Endodermal cell (in vitro differentiated cells): ENCODE measurements around the gene SLC25A45. TPM values are rescaled to one million over a fixed set of nuclear protein-coding genes. Genes with fewer than 3 reads are reported as not detected.

Source experiments
- DNase-seq: peaks from one replicate; pipeline ENCODE4 v3.0.0-alpha.2; 2017
- H3K27ac ChIP-seq: 2 replicates; pipeline ENCODE4 v1.5.1; 2013; ENCODE audit warnings: mild to moderate bottlenecking, low read depth, low read length, moderate library complexity
- H3K27me3 ChIP-seq: 2 replicates; pipeline ENCODE4 v1.6.1; 2013; ENCODE audit warnings: mild to moderate bottlenecking, low read length, moderate library complexity; ENCODE audit not compliant: insufficient read depth, control insufficient read depth, poor library complexity, severe bottlenecking
- H3K36me3 ChIP-seq: 2 replicates; pipeline ENCODE4 v1.7.0; 2013; ENCODE audit warnings: mild to moderate bottlenecking, low read length, moderate library complexity; ENCODE audit not compliant: control insufficient read depth, insufficient read depth
- H3K4me1 ChIP-seq: one replicate; pipeline ENCODE4 v1.7.0; 2013; ENCODE audit warnings: low read length; ENCODE audit not compliant: control insufficient read depth, insufficient read depth
- H3K4me3 ChIP-seq: 2 replicates; pipeline ENCODE4 v1.5.1; 2013; ENCODE audit warnings: mild to moderate bottlenecking, low read length, moderate library complexity
- H3K9ac ChIP-seq: 2 replicates; pipeline ENCODE4 v1.6.1; 2013; ENCODE audit warnings: mild to moderate bottlenecking, low read length, moderate library complexity; ENCODE audit not compliant: poor library complexity, severe bottlenecking; ENCODE audit errors: extremely low read depth
- H3K9me3 ChIP-seq: 2 replicates; pipeline ENCODE4 v1.6.1; 2013; ENCODE audit warnings: mild to moderate bottlenecking, low read length, moderate library complexity; ENCODE audit not compliant: control insufficient read depth
- H3K27ac Mint-ChIP-seq: 2 replicates; pipeline ENCODE4 v1.8.0; 2020; ENCODE audit warnings: mixed read lengths
- H3K27me3 Mint-ChIP-seq: 2 replicates; pipeline ENCODE4 v1.8.0; 2021; ENCODE audit warnings: mild to moderate bottlenecking, mixed read lengths; ENCODE audit not compliant: insufficient read depth
- H3K36me3 Mint-ChIP-seq: 2 replicates; pipeline ENCODE4 v1.8.0; 2020; ENCODE audit warnings: low read depth, mixed read lengths
- H3K4me1 Mint-ChIP-seq: 2 replicates; pipeline ENCODE4 v1.8.0; 2020; ENCODE audit warnings: mixed read lengths
- H3K4me3 Mint-ChIP-seq: 2 replicates; pipeline ENCODE4 v1.8.0; 2020; ENCODE audit warnings: mild to moderate bottlenecking, moderate library complexity, mixed read lengths
- H3K9me3 Mint-ChIP-seq: 2 replicates; pipeline ENCODE4 v1.8.0; 2020; ENCODE audit warnings: mild to moderate bottlenecking, mixed read lengths
- WGBS, 2 experiments: methylation state at CpG; one replicate each; pipeline versions ENCODE4 v1.1.5 to v1.1.7; 2013; ENCODE audit warnings: missing lambda C conversion rate in 2 of 2, mixed read lengths in 1 of 2; ENCODE audit not compliant: insufficient coverage in 1 of 2, insufficient read length in 1 of 2; 5-methylcytosine and 5-hydroxymethylcytosine counted together
- total RNA-seq, 2 donors: library from RNA; stranded (reverse); fragmentation: NEBNext Ultra II Directional in 1 of 2; extraction: Animal tissue kit (Norgen Biotek cat#: 25700) in 1 of 2; gene quantifications; 2 replicates in 1 of 2; 3 replicates in 1 of 2; pipeline ENCODE4 v1.2.1, GENCODE V29; 2021
- TF ChIP-seq, protein P1 (sequence below): fragments of 200-600 bp; sonication (generic); conservative IDR thresholded peaks from 2 replicates; pipeline ENCODE4 v1.5.0; 2021; ENCODE audit warnings: antibody characterized with exemption, mild to moderate bottlenecking

SLC25A45 gene
- total RNA-seq, 2 donors from 2014 or later = 3.0 to 6.3 TPM

DNA sequence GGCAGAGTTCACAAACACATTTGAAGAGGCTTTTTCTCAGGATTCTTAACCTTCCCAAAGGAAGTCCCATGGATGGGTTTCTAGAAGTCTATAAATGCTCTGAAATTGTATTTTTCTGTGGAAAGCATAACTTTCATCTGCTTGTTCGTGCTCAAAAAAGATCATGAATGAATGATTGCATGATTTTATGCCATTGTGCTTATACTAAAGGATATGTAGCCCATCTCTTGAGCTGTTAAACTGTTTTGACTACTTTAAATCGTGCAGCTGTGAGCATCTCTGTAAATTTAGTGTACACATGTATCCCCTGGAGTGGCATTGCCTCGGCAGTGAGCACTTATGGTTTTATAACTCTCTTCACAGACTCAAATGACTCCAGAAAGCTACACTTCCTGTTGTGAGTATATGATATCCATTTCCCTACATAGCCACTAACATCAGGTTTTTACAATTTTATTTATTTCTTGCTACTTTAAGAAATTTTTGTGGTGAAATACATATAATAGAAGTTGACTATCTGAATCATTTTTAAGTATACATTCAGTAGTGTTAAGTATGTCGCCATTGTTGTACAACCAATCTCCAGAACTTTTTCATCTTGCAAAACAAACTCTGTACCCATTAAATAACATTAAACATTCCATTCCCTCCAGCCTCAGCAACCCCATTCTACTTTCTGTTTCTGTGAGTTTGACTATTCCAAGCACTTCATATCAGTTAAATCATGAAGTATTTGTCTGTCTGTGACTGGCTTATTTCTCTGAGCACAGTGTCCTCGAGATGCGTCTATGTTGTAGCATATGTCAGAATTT, 48.2 kb upstream of the SLC25A45 start:
- no peaks in the 10 kb centered on the region for H3K9me3 ChIP-seq
- peaks cover 4% of the 10 kb centered on the region for H3K4me1 ChIP-seq
- 88 to 97% methylated on average over 2 to 6 of the region's 6 CpGs for WGBS, 2 experiments
- no peaks in the 10 kb centered on the region for H3K27me3 ChIP-seq
- Mint-ChIP-seq H3K27ac (peak overlapping the region; percentile 44), H3K36me3 (peaks cover 17% of the 10 kb centered on the region), H3K4me1 (peaks cover 45% of the 10 kb centered on the region), H3K27me3 (no peaks in the 10 kb centered on the region), H3K4me3 (no peak overlapping the region), H3K9me3 (no peaks in the 10 kb centered on the region)
- peaks cover 30% of the 10 kb centered on the region for H3K36me3 ChIP-seq
- no peak overlapping the region for H3K9ac ChIP-seq
- DNase-seq = no peak
- H3K27ac ChIP-seq = no peak overlapping the region
- no peak overlapping the region for H3K4me3 ChIP-seq
- TF ChIP-seq, protein P1, sequence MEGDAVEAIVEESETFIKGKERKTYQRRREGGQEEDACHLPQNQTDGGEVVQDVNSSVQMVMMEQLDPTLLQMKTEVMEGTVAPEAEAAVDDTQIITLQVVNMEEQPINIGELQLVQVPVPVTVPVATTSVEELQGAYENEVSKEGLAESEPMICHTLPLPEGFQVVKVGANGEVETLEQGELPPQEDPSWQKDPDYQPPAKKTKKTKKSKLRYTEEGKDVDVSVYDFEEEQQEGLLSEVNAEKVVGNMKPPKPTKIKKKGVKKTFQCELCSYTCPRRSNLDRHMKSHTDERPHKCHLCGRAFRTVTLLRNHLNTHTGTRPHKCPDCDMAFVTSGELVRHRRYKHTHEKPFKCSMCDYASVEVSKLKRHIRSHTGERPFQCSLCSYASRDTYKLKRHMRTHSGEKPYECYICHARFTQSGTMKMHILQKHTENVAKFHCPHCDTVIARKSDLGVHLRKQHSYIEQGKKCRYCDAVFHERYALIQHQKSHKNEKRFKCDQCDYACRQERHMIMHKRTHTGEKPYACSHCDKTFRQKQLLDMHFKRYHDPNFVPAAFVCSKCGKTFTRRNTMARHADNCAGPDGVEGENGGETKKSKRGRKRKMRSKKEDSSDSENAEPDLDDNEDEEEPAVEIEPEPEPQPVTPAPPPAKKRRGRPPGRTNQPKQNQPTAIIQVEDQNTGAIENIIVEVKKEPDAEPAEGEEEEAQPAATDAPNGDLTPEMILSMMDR = no peak

DNA sequence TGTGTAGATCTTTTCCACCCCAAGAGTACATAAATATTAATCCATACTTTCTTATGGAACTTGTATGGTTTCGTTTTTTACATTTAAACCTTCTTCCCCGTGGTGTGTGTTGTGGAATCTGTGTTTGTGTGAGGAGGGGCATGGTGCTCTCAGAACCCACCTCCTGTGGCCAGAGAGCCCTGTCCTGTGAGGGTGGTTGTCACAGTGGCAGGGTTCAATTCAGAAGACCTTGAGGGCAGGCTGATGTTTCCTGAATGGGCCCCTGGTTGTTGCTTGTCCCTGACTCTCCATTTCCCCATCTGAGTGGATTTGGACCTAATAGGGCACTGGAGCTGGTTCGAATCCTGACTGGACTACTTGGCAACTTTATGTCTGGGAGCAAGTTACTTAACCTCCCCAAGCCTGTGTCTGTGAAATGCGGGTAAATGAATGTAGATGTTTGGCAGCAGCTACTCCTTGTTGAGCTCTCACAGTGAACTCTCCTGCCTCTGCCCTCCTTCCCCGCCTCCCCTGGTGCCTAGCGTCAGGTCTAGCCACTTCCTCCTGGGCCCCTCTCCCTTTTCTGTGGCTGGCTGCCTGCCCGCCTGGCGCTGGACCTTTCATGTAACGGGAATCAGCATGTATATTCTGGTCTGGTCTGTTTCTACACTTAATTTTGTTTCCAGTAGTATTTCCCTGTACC, 47.4 kb upstream of the SLC25A45 start:
- Histone ChIP-seq H3K9me3 (no peaks in the 10 kb centered on the region), H3K9ac (no peak overlapping the region), H3K27ac (no peak overlapping the region), H3K4me1 (peaks cover 4% of the 10 kb centered on the region), H3K27me3 (no peaks in the 10 kb centered on the region), H3K36me3 (peaks cover 23% of the 10 kb centered on the region), H3K4me3 (peak overlapping the region; percentile 6)
- Mint-ChIP-seq H3K36me3 (peaks cover 14% of the 10 kb centered on the region), H3K27me3 (no peaks in the 10 kb centered on the region), H3K4me3 (no peak overlapping the region), H3K9me3 (no peaks in the 10 kb centered on the region), H3K27ac (peak overlapping the region; percentile 44), H3K4me1 (peaks cover 52% of the 10 kb centered on the region)
- TF ChIP-seq, protein P1 = no peak
- WGBS, 2 experiments = 84 to 100% methylated on average over 1 to 9 of the region's 9 CpGs
- DNase-seq = peak; percentile 79

DNA sequence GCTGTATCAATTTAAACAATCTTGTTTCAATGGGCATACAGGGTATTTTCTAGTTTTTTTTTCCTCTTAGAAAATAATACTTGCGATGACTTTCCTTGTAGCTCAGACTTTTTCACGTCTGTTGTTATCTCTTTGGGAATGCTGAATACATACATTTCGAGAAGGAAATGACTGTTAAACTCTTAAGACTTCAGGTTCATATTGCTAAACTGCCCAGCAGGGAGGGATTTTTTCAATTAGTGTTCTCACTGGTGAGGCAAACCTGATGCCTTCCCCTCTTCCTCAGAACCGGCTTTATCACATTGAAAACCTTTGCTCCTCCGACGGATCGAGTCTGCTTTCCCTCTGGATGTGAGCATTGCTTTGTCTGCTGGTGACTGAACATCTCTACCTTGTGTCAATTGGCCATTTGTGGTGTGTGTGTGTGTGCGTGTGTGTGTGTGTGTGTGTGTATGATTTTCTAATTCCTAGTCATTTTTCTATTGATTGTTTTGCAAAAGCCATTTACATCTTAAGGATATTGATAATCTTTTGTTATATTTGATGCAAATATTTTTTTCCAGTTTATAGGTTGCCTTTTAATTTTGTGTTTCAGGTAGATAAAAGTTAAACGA, 46.7 kb upstream of the SLC25A45 start:
- Mint-ChIP-seq H3K36me3 (peaks cover 8% of the 10 kb centered on the region), H3K4me3 (no peak overlapping the region), H3K27me3 (no peaks in the 10 kb centered on the region), H3K27ac (peak overlapping the region; percentile 44), H3K4me1 (peaks cover 58% of the 10 kb centered on the region), H3K9me3 (no peaks in the 10 kb centered on the region)
- TF ChIP-seq, protein P1 = no peak
- peak overlapping the region; percentile 83 for H3K4me3 ChIP-seq
- no peaks in the 10 kb centered on the region for H3K9me3 ChIP-seq
- H3K27ac ChIP-seq = no peak overlapping the region
- no peak for DNase-seq
- 43 to 68% methylated on average over 3 to 8 of the region's 9 CpGs for WGBS, 2 experiments
- H3K36me3 ChIP-seq = peaks cover 17% of the 10 kb centered on the region
- peaks cover 4% of the 10 kb centered on the region for H3K4me1 ChIP-seq
- no peaks in the 10 kb centered on the region for H3K27me3 ChIP-seq
- H3K9ac ChIP-seq = peak overlapping the region; percentile 1
